ENCODE data around the gene MED26.

The MED26 gene

DNA sequence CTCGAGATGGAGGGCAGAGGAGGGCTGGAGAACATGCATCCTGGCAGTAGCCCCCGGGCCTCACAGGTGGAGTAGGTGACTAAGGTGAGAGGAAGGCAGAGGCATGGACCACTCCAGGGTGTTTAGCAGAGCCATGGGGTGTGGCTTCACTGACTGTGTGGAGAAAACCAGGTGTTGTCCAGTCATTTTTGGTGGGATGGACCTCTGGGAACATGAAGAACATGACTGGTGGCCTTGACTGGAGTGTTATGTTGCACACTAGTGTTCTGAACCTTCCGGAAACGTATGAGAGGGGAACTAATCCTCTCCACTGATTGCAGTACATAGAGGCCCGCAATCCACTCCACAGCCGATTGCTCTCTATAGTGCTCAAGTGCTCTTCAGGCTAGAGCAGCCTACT, 16.9 kb downstream of the MED26 start:
- DNase-seq: no peak

DNA sequence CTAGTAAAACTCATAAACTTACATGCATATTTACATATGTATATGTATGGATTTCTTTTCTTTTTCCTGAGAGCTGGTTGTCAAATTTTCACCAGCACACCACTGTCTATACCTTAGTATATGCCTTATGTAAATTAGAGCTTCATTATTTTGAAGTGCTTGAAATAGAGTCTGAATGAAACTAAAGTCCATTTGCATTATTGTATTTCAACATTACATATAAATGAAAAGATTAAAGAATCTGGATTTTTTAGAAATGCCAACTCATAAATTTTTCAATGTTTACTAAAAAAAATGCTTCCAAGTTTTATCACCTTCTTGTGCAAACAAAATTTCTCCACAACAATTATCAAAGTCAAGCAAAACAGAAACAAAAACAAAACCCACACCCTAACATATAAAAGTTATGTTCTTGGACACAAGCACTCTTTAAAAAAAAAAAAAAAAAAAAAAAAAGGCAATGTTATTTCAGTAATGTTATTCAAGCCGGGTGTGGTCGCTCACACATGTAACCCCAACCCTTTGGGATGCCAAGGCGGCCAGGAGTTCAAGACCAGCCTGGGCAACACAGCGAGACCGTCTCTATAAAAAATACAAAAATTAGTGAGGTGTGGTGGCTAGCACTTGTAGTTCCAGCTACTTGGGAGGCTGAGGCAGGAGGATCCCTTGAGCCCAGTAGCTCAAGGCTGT, 18.3 kb downstream of the MED26 start:
- DNase-seq: no peak

- DNase-seq: no peak
Observed at GRCh38 chr19:16608290-16608739, 19.7 kb downstream of the MED26 start.

DNA sequence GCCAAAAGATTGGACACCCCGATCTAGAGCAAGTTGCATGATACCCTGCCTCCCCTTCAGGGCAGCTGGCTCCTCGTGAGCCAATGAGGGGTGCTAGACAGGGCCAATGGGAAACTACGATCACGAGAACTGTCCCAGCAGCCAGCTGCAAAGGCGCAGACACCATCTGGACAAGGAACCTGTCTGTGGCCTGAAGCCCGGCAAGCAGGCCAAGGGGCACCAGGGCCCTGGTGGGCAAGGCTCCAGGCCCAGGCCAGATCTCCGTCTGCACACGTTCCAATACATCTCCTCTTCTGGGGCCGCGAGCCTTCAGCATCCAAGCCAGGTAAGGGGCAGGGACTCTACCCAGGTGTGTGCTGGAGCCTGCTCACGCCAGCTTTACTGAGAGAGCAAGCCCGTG, 20.2 kb downstream of the MED26 start:
- no peak for DNase-seq

- no peak for DNase-seq
Observed at GRCh38 chr19:16605553-16605994, 22.4 kb downstream of the MED26 start.

DNA sequence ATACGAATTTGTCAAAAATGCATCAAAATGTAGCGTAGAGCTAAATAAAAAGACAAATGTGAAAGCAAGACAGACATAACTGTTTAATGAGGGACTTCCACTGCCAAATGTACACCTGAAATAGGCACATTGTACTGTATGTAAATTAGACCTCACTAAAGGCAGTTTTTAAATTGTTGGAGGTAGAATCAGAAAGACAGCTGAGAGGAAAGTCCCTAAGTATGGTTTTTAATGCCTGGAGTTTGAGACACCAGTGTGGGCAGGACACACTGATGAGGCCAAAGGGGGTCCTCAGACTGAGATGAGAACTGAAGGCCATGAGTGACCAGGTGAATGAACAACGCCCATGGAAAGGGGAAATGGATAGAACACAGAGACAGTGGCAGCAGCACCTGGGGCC, 22.9 kb downstream of the MED26 start:
- DNase-seq: no peak

GRCh38 chr19:16604615-16605014, 23.4 kb downstream of the MED26 start:
- DNase-seq: no peak

- DNase-seq: no peak
Observed at GRCh38 chr19:16603090-16603489, 24.9 kb downstream of the MED26 start.

GRCh38 chr19:16601378-16602052, 26.5 kb downstream of the MED26 start:
- DNase-seq: no peak

- no peak for DNase-seq
Observed at GRCh38 chr19:16600824-16601223, 27.2 kb downstream of the MED26 start.

DNA sequence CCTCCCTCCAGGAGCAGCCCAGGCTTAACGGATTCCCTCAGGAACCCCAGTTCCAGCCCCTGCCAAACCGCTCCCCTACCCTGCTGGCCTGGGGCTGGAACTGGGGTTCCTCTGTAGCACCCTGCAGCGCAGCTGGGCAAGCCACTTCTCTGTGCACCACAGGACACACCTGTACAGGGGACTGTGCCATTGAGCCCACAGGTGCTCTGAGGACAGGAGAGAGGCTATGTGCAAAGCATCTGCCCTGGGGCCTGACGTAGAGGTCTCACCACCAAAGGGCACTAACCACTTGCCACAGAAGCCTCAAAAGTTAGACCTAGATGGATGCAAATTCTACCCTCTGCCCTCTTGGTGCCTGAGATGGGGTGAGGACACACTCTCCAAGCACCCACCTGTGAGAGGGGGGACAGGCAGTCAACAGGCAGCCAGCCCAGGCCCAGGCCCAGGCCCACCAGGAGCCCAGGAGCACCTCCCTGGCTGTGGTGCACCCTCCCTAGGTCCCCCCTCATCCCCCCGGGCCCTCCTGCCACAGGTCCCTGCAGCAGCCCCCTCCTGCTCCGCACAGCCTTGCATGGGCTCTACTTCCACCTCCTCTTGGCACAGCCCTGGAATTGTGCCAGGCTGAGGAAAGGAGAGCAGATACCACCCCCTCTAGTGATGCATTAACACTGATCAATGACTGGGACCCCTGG, 28.2 kb downstream of the MED26 start:
- no peak for DNase-seq

GRCh38 chr19:16598848-16599247, 29.2 kb downstream of the MED26 start:
- DNase-seq: no peak

DNA sequence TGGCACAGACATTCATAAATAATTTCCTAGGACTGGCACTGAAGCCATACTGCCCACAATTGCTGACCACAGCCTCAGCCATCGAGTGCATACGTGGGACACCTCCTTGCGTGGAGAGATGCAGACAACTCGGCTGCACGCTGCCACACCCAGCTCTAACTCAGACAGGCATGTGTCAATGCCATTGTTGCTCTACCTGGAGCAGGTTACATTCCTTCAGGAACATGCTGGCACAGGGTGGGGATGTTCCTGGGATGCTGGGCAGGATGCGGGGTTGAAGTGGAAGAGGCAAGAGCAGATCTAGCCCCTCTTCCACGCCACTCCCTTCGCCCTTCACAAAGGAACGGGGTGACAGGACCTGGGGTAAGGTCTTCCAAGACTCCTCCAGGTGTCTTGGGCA, 31.6 kb downstream of the MED26 start:
- DNase-seq: no peak

GRCh38 chr19:16595097-16595496, 32.9 kb downstream of the MED26 start:
- no peak for DNase-seq

DNA sequence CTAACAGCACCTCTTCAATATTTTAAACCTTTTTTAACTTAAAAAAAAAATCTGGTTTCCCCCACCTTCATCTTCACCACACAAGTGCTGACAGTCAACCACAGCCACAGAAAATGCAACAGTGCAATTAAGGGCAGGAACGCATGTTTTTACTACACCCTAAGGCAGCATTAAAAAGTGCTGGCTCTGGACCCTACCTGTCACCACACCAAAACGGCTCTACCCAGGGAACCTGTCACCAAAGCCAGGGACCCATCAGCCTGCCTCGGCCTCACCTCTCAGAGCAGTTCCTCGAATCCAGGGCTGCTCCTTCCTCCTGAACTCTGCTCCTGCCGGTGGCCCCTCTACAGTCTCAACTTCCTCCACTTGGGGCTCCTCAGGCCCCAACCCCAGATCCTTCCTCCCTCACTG, 33.3 kb downstream of the MED26 start:
- DNase-seq: no peak

DNA sequence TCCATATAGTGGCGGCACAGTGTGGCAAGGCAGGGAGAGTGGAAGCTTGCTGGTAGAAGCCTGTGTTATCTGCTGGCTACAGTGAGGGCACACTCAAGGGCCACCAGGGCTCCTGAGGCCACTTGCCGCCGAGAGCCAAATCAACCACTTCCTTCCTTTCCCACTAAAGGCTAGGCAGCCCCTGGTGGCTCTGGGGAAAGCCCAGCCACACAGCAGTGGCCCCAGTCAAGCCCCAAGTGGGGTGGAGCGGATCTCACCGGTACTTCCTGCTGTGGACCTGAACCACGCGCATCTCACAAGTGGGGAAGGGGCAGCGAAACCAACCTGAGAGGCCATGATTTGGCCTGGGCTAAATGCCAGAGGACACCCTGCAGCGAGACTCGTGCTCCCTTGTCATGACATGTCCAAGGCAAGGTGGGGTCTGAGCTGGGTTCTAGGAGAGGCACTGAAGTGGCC, 33.8 kb downstream of the MED26 start:
- DNase-seq: no peak

DNA sequence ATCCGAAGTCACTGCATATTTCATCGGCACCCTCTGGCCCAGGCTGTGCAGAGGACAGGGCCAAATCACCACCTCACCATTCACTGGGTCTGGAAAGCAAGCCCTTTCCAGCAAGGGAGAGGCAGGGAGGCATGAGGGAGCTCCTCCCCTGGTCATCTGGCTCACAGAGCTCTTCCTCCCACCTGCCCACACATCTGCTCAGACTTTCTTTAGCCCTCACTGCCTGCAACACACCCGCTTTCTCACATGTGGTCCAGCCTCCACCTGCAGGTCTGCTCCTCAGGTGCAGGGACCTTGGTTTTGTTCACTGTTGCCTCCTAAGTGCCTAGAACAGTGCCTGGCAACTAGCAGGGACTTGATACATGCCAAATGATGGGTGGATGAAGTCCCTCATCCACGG, 34.8 kb downstream of the MED26 start:
- no peak for DNase-seq

DNA sequence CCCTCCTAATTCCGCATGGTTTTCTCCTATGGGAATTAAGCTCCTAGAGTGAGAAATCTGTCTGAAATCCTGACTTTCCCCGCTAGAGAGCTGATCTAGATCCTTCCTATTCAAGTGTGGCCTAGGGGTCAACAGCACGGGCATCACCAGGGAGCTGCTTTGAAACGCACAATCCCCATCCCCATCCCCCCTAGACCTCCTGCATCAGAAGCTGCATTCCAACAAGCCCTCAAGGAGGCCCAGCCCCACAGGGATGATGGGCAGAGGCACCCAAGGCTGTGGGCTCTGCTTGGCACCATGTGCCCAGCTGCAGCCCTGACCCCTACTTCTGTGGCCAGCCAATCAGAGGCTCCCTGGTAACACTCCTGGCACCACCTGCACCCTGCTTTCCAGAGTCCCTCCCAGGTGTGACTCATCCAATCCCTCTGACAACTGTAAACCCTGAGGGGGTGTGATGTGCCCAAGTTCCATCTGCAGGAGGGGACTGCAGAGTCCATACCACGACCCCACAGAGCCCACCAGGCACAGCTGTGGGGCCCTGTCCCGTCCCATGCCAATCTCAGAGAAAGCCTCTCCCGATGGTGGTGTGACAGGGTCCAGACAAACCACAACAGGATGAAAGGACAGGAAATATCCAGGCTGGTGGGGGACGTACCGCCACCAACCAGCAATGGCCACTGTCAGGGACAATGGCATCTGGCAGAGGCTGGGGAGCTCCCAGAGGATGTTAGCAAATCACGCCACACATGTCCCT, 36.0 kb downstream of the MED26 start:
- no peak for DNase-seq

GRCh38 chr19:16590876-16591802, 36.9 kb downstream of the MED26 start:
- no peak for DNase-seq

DNA sequence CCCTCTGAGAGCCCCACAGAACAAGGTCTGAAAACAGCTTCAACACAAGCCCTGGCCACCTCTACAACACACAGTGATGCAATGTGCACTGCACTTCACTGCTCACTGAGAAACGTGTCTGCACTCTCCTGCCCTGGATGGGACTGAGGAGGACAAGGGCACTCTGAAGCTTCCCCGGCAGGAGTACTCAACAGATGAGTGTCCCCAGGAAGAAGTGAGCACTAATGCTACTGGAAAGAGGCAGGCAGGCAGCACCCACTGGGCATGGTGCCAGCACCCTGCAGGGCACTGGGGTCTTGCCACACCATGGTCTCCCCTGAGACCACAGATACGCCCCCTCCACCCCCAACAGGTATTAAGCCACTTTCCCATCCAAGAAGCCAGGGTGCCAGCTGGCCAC, 38.1 kb downstream of the MED26 start:
- DNase-seq: no peak

GRCh38 chr19:16588824-16589577, 39.0 kb downstream of the MED26 start:
- DNase-seq: no peak
